GM19099 (cell line): ENCODE data around the gene MBD5.

ENCODE experiments used
- POLR2A ChIP-seq: IDR thresholded peaks from 3 replicates; pipeline ENCODE4 v1.6.1; 2011; ENCODE audit warnings: low read depth; ENCODE audit not compliant: insufficient read length; ENCODE audit errors: extremely low read depth

Gene MBD5

DNA sequence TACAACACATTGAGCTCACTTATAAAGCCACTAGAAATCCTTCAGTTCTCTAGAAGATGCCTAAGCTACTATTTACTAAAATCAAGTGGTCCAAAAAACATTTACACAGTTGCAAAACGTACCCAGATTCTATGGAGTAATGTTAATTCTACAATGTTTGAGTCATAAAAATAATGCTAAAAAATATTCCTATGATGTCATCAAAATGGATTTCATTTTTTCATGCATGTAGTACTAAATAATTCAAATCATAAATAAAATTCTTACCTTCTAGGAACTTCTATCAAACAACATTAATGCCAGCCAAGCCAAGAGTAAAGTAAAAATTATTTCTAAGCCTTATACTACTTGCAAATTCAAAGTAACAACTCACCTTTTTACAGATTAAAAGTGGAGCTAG, 454.7 kb downstream of the MBD5 start:
- no peak for TF ChIP-seq POLR2A

DNA sequence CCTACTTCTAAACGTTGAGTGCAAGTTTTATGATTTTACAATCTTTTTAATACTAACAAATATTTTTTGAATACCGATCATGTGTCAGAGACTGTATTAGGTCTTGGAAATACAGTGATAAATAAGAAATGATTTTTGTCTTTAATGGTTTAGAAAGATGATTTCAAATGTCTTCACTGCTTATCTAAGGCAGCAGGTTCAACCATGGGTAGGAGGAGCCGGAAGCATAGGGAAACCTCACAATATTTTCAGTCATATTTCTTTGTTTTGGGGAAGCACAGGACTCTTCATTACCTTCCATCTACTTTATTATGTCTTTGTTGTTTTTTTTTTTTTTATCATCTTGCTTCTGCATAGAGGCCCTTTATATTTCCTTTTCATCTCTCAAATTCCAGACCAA, 458.5 kb downstream of the MBD5 start:
- TF ChIP-seq POLR2A: no peak

DNA sequence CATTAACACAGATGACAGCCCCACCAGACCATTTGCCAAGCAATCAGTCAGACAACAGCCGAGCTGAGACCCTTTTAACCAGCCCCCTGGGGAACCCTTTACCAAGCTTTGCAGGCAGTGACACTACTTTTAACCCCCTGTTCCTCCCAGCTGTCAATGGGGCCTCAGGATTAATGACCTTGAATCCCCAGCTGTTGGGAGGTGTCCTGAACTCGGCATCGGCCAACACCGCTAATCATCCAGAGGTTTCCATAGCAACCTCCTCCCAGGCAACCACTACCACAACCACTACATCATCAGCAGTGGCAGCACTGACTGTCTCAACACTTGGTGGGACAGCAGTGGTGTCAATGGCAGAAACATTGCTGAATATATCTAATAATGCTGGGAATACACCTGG, 462.8 kb downstream of the MBD5 start:
- TF ChIP-seq POLR2A: no peak

DNA sequence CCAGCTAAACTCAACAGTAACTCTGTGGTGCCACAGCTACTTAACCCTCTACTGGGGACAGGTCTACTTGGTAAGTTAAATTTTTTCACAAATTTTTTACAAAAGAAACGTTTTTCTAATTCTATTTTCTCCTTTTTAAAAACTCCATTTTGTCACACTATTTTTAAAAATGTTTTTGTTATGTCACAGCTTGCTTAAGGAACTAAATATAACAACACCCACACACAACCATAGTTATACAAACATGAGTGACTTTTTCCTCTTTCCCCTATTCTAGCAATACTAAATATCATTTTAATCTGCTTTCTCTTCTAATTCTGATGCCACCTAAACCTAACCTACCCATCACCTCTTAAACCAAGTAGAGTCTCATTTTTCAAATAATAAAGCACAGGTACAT, 463.2 kb downstream of the MBD5 start:
- no peak for TF ChIP-seq POLR2A

DNA sequence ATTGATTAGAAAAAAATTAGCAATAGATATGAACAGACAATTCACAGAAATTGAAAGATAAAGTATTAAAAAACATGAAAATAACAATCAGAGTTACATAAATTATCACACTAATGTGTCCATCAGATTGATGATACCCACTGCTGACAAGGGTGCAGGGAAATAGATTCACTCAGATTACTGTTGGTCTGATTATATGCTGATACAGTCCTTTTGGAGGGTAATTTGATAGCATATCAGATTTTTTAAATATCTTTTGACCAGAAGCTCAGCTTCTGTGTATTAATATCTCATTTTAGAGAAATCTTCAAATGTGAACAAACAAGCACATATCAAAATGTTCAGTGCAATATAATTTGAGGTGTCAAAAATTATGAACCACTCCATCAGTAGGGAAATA, 465.8 kb downstream of the MBD5 start:
- no peak for TF ChIP-seq POLR2A

DNA sequence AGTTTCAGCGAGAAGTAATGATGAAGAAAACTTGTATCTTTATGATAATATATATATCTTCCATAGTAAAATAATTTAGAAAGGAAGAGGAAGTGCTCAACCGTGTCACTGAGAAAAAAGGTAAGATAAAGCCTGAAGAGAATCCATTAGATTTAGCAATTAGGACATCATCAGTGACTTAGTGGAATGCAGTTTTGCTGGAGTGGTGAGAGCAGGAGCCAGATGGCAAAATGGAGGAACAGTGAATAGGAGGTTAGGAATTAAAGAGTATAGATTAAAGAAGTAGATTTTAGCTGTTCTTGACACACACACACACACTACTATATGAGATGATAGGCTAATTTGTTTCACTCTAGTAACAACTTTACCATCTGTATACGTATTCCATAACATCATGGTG, 466.5 kb downstream of the MBD5 start:
- TF ChIP-seq POLR2A: no peak

DNA sequence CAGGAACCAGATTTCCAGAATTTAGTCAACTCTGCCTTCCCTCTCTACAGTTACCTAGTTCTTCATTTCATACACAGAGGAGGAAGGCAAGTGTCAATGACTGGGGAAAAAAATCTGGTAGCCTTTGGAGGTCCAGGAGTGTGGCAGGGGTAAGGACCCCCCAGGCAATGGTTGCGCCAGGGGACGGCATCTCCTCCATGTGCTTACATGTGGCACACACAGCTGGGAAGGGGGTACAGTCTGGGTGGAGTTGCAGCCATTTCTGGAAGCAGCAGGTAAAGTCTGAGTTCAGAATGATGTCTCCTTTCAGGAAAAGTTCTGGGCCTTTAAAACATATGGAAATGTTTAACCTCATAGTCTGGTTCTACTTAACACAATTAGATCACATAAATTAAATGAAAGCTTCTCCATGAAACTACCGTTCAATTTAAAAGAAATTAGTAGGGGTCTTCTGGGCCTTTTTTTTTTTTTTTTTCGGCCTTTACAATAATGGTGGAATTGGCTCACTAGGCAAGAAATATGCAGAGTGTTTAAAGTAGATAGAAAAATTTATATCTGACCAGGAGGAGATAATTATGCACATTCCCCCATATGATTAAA, 470.0 kb downstream of the MBD5 start:
- TF ChIP-seq POLR2A: no peak

DNA sequence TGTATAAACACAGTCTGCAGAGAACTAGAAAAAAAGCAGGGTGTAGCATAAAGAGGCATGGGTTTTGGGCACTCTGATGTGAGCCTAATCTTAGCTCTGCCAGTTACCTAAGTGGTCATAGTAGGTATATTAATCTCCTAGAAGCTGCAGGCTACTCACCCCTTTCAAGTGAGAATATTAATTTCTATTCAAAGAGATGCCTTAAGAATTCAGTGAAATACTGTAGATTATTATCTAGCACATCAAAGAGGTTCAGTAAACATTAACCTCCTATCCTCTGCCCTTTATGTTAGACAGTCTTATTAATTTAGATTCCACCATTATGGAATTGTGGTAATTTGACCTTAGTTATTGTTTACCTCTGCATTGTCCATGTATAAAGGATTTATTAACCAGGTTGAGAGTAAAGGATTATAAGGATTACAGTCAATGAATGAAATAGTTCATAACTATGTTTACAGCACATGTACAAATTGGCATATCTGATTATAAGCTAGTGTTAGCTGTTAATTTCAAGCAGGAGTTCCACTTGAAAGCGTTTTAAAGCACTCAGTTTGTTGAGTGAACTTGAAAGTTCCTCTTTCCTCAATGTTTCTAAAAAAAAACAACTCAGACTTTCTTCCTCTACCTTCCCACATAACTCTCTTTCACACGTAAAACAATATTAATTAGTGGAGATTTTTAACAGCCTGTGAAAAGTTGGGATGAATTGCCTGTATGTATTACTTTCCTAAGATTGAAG, 473.1 kb downstream of the MBD5 start:
- no peak for TF ChIP-seq POLR2A

DNA sequence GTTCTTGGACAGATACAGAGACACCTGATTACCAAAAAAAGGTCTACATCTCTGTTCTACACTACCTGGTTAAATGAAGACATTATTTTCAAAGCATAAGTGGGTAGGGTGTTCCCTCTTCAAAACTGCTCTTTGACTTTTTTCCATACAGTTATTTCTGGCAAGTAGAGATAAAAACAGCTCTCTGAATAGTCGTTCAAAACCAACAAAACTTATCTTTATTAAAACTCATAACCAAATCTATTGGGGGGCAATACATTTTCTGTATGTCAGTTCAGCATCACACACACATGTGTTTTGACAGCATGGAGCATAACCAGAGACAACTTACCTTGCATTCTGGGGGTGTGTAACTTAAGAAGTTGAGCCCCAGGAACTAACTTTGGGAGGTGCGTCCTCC, 474.7 kb downstream of the MBD5 start:
- TF ChIP-seq POLR2A: no peak

DNA sequence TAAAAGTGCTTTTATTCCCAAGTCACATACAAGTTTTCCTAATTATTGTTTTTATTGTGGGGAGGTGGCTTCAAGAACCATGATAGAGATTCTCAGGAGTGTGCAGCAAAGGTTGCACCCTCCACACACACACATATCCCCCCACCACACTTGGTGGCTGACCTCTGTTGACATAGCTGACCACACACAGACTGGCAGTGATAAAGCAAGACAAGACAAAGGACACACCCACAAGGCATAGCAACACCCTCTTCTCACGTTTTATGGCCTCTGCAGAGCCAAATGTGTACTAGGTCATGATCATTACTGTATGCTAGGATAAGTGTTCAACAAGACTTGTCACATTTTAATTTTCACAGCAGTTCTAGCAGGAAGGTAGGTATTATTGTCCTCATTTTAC, 480.7 kb downstream of the MBD5 start:
- TF ChIP-seq POLR2A: no peak

DNA sequence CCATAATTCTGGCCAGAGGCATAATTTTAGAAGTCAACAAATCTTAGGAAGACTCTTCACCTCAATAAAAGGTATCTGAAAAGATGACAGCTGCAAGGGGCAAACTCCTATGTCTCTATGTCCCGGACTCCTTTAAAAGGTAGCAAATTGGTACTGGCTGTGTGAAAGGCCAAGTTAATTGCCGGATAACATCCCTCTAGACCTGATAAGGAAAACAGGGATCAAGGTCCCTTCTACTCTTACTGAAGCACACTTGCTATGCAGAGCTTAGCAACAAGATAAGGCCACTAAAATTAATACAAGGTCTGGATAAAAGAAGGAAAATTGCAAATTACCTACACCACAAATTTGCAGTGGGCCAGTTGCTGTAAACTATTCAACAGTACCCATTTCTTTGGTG, 482.6 kb downstream of the MBD5 start:
- TF ChIP-seq POLR2A: no peak

DNA sequence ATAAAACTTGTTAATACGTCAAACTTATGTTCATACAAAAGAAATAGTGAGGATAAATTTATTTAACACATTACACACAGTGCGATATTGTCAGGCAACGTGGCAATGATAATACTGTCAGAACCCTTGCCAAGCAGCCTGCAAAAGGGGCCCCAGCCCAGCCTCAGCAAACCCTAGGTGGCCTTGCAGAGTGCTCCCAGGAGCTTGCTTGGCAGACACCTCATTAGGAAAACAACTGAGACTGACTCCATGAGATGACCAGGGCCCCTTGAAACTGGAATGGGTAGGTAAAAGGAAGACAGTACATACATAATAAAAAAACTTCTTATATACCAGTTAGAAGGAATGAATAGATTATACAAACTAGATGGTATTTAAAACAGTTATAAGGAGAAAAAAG, 487.1 kb downstream of the MBD5 start:
- TF ChIP-seq POLR2A: no peak

DNA sequence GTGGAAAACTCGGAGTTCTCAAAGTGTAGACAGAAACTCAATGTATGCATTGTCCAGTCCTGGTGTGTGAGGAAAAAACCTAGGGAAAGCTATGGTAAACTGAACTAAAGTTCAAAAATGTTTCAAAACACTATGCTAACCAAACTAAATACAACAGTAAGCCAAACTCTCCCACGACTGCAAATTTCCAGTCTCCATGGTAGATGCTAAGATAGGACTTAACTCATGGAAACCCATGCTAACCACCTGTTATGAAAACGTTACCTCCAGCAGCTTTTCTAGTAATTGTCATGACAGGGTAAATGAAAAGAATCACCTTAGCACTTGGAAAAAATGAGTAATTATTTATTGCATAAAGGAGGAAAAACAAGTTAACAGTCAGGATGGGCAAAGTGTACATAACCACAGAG, 488.0 kb downstream of the MBD5 start:
- no peak for TF ChIP-seq POLR2A

DNA sequence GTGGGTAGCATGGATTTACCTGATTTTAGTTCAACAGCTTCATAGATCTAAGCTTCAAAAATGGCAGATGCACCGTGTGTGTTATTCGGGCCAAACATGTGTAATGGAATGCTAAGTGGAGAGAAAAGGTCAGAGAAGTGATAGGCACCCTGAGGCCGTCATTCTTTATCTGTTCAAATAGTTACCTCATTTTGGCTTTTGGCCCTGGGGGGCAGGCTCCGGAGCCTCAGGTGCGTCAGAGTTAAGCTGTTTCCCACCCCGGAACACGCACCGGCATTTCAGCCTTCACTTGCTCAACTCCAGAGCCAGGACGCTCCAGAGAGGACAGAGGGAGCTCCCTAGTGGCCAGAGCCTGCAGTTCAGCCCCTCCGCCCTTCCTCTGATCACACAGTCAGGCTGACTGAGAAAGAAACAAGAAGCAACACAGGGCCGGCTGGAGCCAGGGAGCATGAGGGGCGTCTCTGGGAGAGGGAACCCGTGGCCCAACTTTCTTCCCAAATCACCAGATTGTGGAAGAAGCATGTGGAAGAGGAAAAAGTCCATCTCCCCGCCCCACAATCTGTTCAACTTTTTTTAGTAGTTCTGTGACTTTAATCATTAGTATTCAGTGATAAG, 488.5 kb downstream of the MBD5 start:
- TF ChIP-seq POLR2A: no peak

DNA sequence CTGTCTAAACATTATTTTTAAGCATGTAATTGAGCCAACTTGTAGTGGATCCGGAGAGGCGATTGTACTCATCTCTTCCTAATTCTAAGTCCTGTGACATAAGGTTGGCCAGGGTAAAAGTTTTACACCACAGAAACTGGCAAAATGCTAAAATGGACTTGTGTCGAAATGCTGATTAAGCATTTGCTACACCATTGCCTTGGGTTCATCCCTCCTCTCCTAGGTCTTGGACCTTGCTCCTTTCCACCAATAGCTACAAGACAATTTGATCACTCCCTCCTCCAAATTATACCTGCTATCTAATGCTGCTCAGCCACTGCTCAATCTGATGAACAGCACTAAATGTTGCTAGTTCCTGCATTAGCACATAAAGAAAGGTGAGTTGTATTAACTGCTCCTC, 491.0 kb downstream of the MBD5 start:
- TF ChIP-seq POLR2A: no peak

DNA sequence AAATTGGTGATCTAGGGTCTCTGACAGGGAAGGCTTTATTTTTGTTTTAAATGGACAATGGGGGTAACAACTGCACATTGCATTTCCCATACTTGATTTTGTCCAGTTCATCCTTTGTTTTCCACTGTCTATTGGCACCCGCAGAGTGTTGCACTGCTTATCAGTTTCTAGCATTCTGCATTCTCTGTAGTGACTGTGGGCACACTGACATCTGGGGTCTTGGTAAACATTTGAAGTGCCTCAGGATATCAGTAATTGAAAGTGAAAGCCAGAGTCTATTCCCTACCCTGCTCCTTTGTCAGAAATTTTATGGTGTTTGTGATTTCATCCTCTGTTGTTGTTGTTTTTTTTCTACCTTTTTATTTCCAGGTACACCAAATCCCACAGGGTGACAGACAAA, 491.6 kb downstream of the MBD5 start:
- no peak for TF ChIP-seq POLR2A
